ENCODE data around the gene CD93.
A peak's percentile ranks its signal among the peaks of the same experiment; 100 is the strongest.

The CD93 gene

GRCh38 chr20:23092861-23093495 is 6.9 kb upstream of the CD93 start:
- no peaks in the 10 kb centered on the region for H3K9me3 ChIP-seq
- no peaks in the 10 kb centered on the region for H3K36me3 ChIP-seq
- H3K4me3 ChIP-seq: no peak overlapping the region
- TF ChIP-seq CTCF (IDR thresholded peaks at IDR 0.05): no peak
- H3K27me3 ChIP-seq: no peaks in the 10 kb centered on the region
- no peak for DNase-seq
- intact Hi-C loops (cut with DNase I; ENCODE audit: low total_unique reads): no loop called here
- peak overlapping the region in 1 of 2 donors; percentile 60 for H3K27ac ChIP-seq
- H3K4me1 ChIP-seq: peaks cover 0 to 25% (median 9%) of the 10 kb centered on the region in 4 donors

GRCh38 chr20:23092384-23092756 is 6.2 kb upstream of the CD93 start:
- no peak for TF ChIP-seq CTCF (IDR thresholded peaks at IDR 0.05)
- H3K9me3 ChIP-seq: no peaks in the 10 kb centered on the region
- H3K4me1 ChIP-seq: peaks cover 0 to 30% (median 9%) of the 10 kb centered on the region in 4 donors
- H3K27me3 ChIP-seq: no peaks in the 10 kb centered on the region
- H3K36me3 ChIP-seq: no peaks in the 10 kb centered on the region
- no peak overlapping the region for H3K4me3 ChIP-seq
- intact Hi-C loops (cut with DNase I; ENCODE audit: low total_unique reads): no loop called here
- DNase-seq: no peak
- H3K27ac ChIP-seq: peak overlapping the region; percentile 20 to 60

GRCh38 chr20:23091721-23092383 is 5.7 kb upstream of the CD93 start:
- intact Hi-C loops (cut with DNase I; ENCODE audit: low total_unique reads): no loop called here
- H3K27ac ChIP-seq: peak overlapping the region; percentile 20 to 60

GRCh38 chr20:23090878-23091277 is 4.8 kb upstream of the CD93 start:
- Histone ChIP-seq H3K27me3 (no peaks in the 10 kb centered on the region), H3K36me3 (no peaks in the 10 kb centered on the region), H3K4me1 (peaks cover 0 to 45% (median 22%) of the 10 kb centered on the region in 4 donors), H3K27ac (no peak overlapping the region), H3K9me3 (no peaks in the 10 kb centered on the region), H3K4me3 (no peak overlapping the region)
- no peak for TF ChIP-seq CTCF (IDR thresholded peaks at IDR 0.05)
- intact Hi-C loops (cut with DNase I; ENCODE audit: low total_unique reads): no loop called here
- DNase-seq: no peak

More at GRCh38 chr20:23091721-23092383, 5.7 kb upstream of the CD93 start:
- Histone ChIP-seq H3K4me1 (peaks cover 0 to 35% (median 13%) of the 10 kb centered on the region in 4 donors), H3K27me3 (no peaks in the 10 kb centered on the region), H3K36me3 (no peaks in the 10 kb centered on the region), H3K4me3 (no peak overlapping the region), H3K9me3 (no peaks in the 10 kb centered on the region)
- no peak for DNase-seq
- no peak for TF ChIP-seq CTCF (IDR thresholded peaks at IDR 0.05)

GRCh38 chr20:23090147-23090546 is 4.0 kb upstream of the CD93 start:
- intact Hi-C loops (cut with DNase I; ENCODE audit: low total_unique reads): no loop called here
- H3K27me3 ChIP-seq: no peaks in the 10 kb centered on the region
- peaks cover 0 to 52% (median 28%) of the 10 kb centered on the region in 4 donors for H3K4me1 ChIP-seq
- DNase-seq: no peak
- no peaks in the 10 kb centered on the region for H3K9me3 ChIP-seq
- H3K4me3 ChIP-seq: no peak overlapping the region
- TF ChIP-seq CTCF (IDR thresholded peaks at IDR 0.05): no peak
- no peak overlapping the region for H3K27ac ChIP-seq
- H3K36me3 ChIP-seq: no peaks in the 10 kb centered on the region
